HG03097 (cell line): ENCODE measurements around the gene SLC13A2.

ENCODE experiments used
- ATAC-seq: cut with Tn5 transposase; IDR thresholded peaks from one replicate; pipeline ENCODE4 v1.9.1; 2021; ENCODE audit not compliant: unreplicated experiment, low FRiP score

Gene SLC13A2

GRCh38 chr17:28470266-28470913 lies 3.1 kb upstream of the SLC13A2 start:
- no peak for ATAC-seq

GRCh38 chr17:28470914-28471366 lies 2.5 kb upstream of the SLC13A2 start:
- no peak for ATAC-seq

GRCh38 chr17:28471531-28472342 lies 1.7 kb upstream of the SLC13A2 start:
- no peak for ATAC-seq

- ATAC-seq = no peak
Measured at GRCh38 chr17:28472871-28473497, 460 bp upstream of the SLC13A2 start.

- no peak for ATAC-seq
Measured at GRCh38 chr17:28474111-28474531, 677 bp downstream of the SLC13A2 start.

GRCh38 chr17:28475151-28475900 lies 1.9 kb downstream of the SLC13A2 start:
- ATAC-seq = no peak

- no peak for ATAC-seq
Measured at GRCh38 chr17:28476076-28476865, 2.8 kb downstream of the SLC13A2 start.

GRCh38 chr17:28477928-28478327 lies 4.5 kb downstream of the SLC13A2 start:
- ATAC-seq = no peak

GRCh38 chr17:28478712-28479615 lies 5.5 kb downstream of the SLC13A2 start:
- ATAC-seq = no peak

- no peak for ATAC-seq
Measured at GRCh38 chr17:28480278-28480677, 6.8 kb downstream of the SLC13A2 start.

GRCh38 chr17:28480799-28481571 lies 7.5 kb downstream of the SLC13A2 start:
- no peak for ATAC-seq

- ATAC-seq = no peak
Measured at GRCh38 chr17:28482551-28483199, 9.2 kb downstream of the SLC13A2 start.

GRCh38 chr17:28484296-28484695 lies 10.9 kb downstream of the SLC13A2 start:
- ATAC-seq = no peak

- ATAC-seq = no peak
Measured at GRCh38 chr17:28485049-28485448, 11.6 kb downstream of the SLC13A2 start.

- ATAC-seq = no peak
Measured at GRCh38 chr17:28487881-28488532, 14.6 kb downstream of the SLC13A2 start.

GRCh38 chr17:28488533-28489276 lies 15.3 kb downstream of the SLC13A2 start:
- no peak for ATAC-seq

GRCh38 chr17:28491286-28491685 lies 17.8 kb downstream of the SLC13A2 start:
- no peak for ATAC-seq
